Neuron (in vitro differentiated cells): ENCODE results near the gene SERPINB2.
"Not testable (repeated sequence)": the region's sequence is repeated elsewhere in the genome, so short reads cannot be mapped to it uniquely, and the experiment has no call there.

Experiments
- H2AFZ ChIP-seq: one replicate; pipeline ENCODE4 v1.6.1; 2013; ENCODE audit warnings: low read depth, mild to moderate bottlenecking, inconsistent platforms, low read length, moderate library complexity
- H3K27me3 ChIP-seq: one replicate; pipeline ENCODE4 v1.6.1; 2013; ENCODE audit warnings: low read length; ENCODE audit not compliant: insufficient read depth
- H3K36me3 ChIP-seq: one replicate; pipeline ENCODE4 v1.6.1; 2013; ENCODE audit warnings: low read length; ENCODE audit not compliant: insufficient read depth
- H3K4me1 ChIP-seq: one replicate; pipeline ENCODE4 v1.6.1; 2013; ENCODE audit warnings: low read length; ENCODE audit not compliant: insufficient read depth
- H3K4me3 ChIP-seq: 2 replicates; pipeline ENCODE4 v1.5.1; 2013; ENCODE audit warnings: mild to moderate bottlenecking, low read length, moderate library complexity
- H3K9me3 ChIP-seq: one replicate; pipeline ENCODE4 v1.6.1; 2013; ENCODE audit warnings: low read length

SERPINB2 gene

DNA sequence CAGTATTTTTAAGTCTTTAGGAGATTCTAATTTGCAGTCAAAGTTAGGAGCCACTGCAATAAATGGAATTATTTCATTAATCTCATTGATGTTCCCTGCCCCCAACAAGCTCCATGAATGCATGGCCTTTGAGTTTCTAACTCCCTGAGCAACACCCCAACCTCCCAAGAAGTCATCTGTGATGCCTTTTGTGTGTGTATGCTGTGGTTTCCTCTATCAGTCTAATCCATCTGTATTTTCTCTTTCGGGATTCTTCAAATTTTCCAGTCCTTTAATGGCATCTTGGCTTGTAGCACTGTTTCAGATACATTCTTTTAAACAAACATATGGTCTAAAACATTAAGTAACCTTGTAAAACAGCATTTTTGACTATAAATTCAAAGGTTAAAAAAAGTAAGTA is 37.0 kb downstream of the SERPINB2 start:
- Histone ChIP-seq H3K27me3 (no peaks in the 10 kb centered on the region), H3K9me3 (no peaks in the 10 kb centered on the region), H3K36me3 (no peaks in the 10 kb centered on the region), H3K4me1 (no peaks in the 10 kb centered on the region), H2AFZ (no peak overlapping the region), H3K4me3 (no peak overlapping the region)

DNA sequence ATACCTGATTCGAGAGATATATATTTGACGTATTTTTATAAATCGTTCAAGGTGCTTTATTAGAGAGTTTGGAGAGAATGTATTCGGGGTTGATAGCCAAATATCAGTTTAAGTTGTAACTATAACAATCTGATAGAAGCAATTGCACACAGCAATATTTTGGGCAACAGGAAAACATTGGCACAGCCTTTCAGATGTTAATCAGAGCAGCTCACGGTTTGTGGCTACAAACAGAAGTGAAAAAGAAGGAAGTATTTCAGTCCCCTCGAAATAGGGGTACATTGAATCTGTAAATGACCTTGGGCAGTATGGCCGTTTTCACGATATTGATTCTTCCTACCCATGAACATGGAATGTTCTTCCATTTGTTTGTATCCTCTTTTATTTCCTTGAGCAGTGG is 40.8 kb downstream of the SERPINB2 start:
- Histone ChIP-seq H3K36me3 (no peaks in the 10 kb centered on the region), H2AFZ (no peak overlapping the region), H3K9me3 (no peaks in the 10 kb centered on the region), H3K4me3 (no peak overlapping the region), H3K4me1 (no peaks in the 10 kb centered on the region), H3K27me3 (no peaks in the 10 kb centered on the region)

DNA sequence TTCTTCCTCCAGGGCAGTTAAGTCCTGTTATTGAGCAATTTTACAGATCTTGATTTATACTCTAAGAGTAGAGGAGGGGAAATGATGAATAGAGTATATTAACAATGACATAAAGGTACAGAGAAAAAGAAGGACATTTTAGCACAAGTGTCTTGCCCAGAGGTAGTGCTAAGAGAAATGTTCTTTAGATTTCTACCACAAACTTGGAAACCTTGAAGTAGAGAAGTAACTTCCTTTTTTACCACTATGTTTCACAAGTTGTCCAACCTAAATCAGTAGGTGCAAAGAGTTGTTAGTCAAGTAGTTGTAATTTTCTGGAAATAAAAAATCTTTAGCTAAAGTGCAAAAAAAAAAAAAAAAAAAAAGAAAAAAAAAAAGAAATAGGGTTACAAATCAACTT is 41.9 kb downstream of the SERPINB2 start:
- H3K9me3 ChIP-seq, H3K27me3 ChIP-seq, H2AFZ ChIP-seq, H3K4me3 ChIP-seq, H3K36me3 ChIP-seq, H3K4me1 ChIP-seq: not testable (repeated sequence)

DNA sequence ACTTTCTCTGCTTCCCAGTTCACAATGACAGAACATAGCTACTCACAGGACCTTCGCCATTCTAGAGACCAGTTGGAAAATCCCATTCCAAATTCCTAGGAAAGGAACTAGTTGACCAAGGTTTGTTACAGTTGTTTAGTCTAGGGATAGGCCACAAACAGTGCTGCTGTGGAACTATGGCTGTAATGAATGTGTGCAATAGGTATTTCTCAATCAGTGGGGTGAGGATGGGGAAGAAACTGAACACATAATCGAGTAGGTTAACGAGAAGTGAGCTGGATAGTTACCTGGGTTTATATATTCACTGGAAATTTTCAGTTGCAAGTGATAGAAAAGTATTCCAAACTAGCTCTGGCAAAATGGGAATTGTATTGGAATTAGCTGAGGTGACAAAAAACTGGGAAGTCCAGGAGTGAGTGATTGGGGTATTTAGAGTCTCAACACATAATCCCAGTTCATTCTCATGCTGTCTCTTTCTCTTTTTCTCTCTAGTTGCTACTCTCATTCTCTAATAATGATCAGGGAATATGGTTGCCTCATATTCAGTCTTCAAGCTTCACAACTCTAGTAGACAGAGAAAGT is 43.4 kb downstream of the SERPINB2 start:
- Histone ChIP-seq H3K36me3 (no peaks in the 10 kb centered on the region), H3K4me1 (no peaks in the 10 kb centered on the region), H3K27me3 (peaks cover 2% of the 10 kb centered on the region), H3K9me3 (no peaks in the 10 kb centered on the region), H3K4me3 (no peak overlapping the region), H2AFZ (no peak overlapping the region)

DNA sequence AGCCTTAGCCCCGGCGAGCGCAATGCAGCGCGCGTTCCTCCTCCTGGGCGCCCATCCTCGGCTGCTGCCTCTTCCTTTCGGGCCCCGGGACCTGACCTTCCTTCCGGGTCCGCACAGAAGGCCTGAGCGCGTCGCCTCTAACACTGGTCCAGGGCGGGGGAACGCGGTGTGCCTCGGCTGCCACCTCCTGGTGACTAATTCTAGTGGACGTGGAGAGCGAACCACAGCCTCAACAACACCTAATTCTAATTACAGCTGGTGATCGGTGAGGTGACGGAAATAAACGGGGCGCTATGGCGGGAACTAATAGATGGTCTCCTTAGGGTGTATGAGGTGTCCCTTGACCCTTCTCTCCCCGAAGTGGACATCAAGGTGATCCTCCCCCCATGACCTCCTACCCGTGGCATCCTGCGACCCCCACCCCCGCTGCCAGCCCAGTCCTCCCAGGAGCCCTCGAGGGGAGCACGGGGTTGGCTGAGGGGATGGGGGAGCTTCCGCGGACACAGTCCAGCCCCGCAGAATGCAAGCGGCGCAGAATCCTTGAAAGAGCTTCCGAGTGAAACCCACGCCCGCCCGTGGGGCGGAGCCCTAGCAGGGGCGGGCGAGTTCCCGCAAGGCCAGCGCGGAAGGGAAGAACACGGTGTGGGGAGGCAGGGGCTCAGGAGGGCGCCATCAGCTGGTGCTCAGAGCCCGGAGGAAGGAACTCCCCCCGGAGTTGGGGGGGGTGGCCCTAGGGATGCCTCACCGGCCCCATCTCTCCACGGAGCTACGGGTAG is 48.8 kb downstream of the SERPINB2 start:
- Histone ChIP-seq H3K4me1 (no peaks in the 10 kb centered on the region), H3K4me3 (peak overlapping the region; percentile 37), H3K27me3 (peaks cover 14% of the 10 kb centered on the region), H2AFZ (peak overlapping the region; percentile 59), H3K36me3 (no peaks in the 10 kb centered on the region), H3K9me3 (no peaks in the 10 kb centered on the region)

DNA sequence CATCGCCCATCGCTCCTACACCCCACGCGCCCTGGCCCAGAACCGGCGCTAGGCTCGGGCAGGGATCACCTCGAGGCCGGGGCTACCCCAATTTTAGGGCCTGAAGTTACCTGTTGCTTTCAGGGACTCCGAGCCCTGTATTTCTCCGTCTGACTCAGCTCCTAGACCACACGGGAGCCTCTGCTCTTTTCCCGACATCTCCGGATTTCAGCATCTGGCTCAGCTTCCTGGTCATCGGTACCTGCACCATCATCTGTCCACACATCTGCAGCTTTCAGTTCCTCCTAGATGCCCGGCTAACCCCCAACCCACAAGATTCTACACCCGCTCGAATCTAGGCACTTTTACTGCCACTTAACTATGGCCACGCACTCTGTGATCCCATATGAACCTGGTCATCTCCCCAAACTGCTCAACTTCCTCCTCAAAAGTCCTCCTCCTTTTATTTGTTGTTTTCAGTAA is 49.5 kb downstream of the SERPINB2 start:
- Histone ChIP-seq H3K4me1 (no peaks in the 10 kb centered on the region), H3K9me3 (no peaks in the 10 kb centered on the region), H3K36me3 (no peaks in the 10 kb centered on the region), H2AFZ (peak overlapping the region; percentile 59), H3K4me3 (no peak overlapping the region), H3K27me3 (peaks cover 14% of the 10 kb centered on the region)

DNA sequence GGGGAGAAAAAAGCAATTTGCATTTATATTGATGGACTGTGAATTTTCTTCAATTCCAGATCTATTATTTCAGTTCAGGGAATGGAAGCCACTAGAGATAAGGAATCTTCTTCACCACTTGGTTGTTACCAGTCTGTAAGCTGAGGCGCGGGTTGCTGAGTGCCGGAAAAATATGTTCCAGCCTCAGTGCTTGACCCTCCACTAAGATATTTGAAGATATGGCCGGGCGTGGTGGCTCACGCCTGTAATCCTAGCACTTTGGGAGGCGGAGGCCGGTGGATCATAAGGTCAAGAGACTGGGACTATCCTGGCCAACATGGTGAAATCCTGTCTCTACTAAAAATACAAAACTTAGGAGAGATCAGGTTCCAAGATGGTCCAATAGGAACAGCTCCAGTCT is 52.5 kb downstream of the SERPINB2 start:
- Histone ChIP-seq H3K36me3 (no peaks in the 10 kb centered on the region), H3K27me3 (peaks cover 14% of the 10 kb centered on the region), H3K9me3 (no peaks in the 10 kb centered on the region), H3K4me3 (no peak overlapping the region), H3K4me1 (no peaks in the 10 kb centered on the region), H2AFZ (no peak overlapping the region)

DNA sequence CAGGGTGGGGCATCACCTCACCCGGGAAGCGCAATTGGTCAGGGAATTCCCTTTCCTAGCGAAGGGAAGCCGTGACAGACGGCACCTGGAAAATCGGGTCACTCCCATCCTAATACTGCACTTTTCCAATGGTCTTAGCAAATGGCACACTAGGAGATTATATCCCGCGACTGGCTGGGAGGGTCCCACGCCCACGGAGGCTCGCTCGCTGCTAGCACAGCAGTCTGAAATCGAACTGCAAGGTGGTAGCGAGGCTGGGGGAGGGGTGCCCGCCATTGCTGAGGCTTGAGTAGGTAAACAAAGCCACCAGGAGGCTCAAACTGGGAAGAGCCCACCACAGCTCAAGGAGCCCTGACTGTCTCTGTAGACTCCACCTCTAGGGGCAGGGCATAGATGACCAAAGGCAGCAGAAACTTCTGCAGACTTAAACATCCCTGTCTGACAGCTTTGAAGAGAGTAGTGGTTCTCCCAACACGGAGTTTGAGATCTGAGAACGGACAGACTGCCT is 53.1 kb downstream of the SERPINB2 start:
- H3K27me3 ChIP-seq = peaks cover 14% of the 10 kb centered on the region
- H2AFZ ChIP-seq = not testable (repeated sequence)

DNA sequence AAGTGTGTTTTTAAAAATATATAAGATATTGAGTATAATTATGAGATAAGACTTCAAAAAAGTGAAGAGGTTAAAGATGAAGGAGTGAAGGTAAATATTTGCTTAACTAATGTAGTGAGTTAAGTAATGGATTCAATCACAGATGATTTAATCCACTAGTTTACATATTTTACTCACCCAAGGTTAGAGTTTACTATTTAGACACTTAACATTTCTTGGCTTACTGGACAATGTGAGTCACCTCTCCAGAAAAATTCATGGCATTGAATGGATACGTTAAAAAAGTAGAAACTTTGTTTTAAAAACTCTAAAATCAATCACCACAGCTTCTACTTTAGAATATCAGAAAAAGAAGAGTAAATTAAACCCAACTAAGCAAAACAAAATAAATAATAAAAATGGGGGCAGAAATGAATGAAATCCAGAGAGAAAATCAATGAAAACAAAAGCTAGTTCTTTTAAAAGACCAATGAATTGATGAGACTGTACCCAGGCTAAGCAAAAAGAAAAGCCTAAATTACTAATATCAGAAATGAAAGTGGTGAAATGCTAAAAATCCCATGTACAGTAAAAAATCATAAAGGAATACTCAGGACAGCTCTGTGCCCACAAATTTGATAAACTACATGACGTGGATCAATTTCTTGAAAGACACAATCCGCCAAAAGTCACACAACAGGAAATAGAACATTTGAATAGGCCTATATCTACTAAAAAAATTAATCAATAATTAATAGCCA is 59.7 kb downstream of the SERPINB2 start:
- H3K4me3 ChIP-seq = no peak overlapping the region

More for the DNA sequence above, 53.1 kb downstream of the SERPINB2 start:
- not testable (repeated sequence) for H3K4me1 ChIP-seq, H3K4me3 ChIP-seq, H3K36me3 ChIP-seq, H3K9me3 ChIP-seq

DNA sequence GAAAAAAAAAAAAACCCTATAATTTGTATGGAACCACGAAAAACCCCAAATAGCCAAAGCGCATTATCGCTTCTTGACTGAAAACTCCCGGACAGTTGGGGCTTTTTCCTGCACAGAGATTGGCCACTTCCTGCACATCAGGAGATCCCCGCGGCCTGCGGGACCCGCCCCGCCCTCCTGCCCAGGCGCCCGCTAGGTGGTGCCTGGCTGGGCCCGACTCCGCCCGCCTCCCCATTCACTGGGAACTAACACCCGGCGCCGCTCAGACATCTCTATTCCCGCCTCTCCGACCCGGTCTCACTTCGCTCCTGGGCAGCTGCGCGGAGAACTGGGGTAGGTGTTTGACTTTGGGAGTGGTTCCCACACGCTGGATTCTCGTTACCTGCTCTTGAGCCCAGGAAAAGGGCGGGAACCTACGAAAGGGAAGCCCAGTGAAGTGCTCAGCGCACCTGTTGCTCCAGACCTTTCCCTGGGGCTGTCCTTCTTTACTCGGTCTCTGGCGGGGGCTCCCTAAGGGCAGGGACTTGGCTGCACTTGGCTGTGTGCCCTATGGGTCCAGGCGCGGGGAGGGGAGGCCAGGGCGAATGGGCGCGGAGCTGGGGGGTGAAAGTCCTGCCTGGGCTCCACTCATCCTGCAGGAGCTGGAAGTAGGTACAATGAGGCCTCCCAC is 61.7 kb downstream of the SERPINB2 start, which contains the start of gene HMSD:
HMSD (plus strand) TSS at position 234 of the 670 bp plus-strand sequence. CDS start 4,155 bp downstream, outside the sequence.
- Histone ChIP-seq H3K9me3 (peaks cover 2% of the 10 kb centered on the region), H3K4me3 (no peak within 1 kb of the TSS), H3K4me1 (no peaks in the 10 kb centered on the region), H3K36me3 (no peaks in the 10 kb centered on the region), H2AFZ (no peak within 1 kb of the TSS), H3K27me3 (peaks cover 12% of the 10 kb centered on the region)

More for the DNA sequence above, 59.7 kb downstream of the SERPINB2 start:
- Histone ChIP-seq H3K36me3 (no peaks in the 10 kb centered on the region), H3K27me3 (peaks cover 15% of the 10 kb centered on the region), H3K4me1 (no peaks in the 10 kb centered on the region), H2AFZ (no peak overlapping the region), H3K9me3 (peaks cover 2% of the 10 kb centered on the region)

DNA sequence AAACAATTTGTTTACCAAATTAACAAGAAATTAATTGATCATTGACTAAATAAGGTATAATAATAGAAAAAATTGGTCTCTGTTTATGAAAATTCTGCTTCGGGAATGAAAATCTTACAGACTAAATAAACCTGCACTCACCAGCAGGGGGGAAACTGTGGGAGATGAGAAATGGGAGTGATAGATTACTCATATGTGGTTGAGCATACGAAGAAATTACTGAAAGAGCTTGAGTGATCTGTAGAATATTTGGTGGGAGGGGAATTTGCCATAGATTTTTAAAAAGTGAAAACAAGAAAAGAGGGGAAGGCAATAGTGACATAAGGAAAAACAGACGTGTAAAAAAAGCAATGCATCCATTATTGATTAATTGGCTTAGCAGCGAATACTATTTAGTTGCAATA is 63.8 kb downstream of the SERPINB2 start:
- Histone ChIP-seq H3K36me3 (no peaks in the 10 kb centered on the region), H3K4me3 (no peak overlapping the region), H3K27me3 (peaks cover 16% of the 10 kb centered on the region), H3K4me1 (no peaks in the 10 kb centered on the region), H3K9me3 (peaks cover 2% of the 10 kb centered on the region), H2AFZ (no peak overlapping the region)
